HG03432 (cell line): Measurements from ENCODE around the gene VGLL1.

Experiments used
- ATAC-seq: cut with Tn5 transposase; IDR thresholded peaks from one replicate; pipeline ENCODE4 v1.9.1; 2021; ENCODE audit warnings: mild to moderate bottlenecking, moderate library complexity; ENCODE audit not compliant: unreplicated experiment

VGLL1 gene

GRCh38 chrX:136531951-136532350, at the start of gene VGLL1:
VGLL1 (plus strand) TSS chrX:136532215; CDS start chrX:136536021, 3,806 bp downstream.
- ATAC-seq = no peak

GRCh38 chrX:136487647-136488046, 44.4 kb upstream of the VGLL1 start, which contains the start of gene BRS3:
BRS3 (plus strand) TSS chrX:136487947; CDS start chrX:136488115, 168 bp downstream.
- ATAC-seq = no peak

GRCh38 chrX:136488706-136489105, 43.3 kb upstream of the VGLL1 start:
- ATAC-seq = no peak

GRCh38 chrX:136491832-136492231, 40.2 kb upstream of the VGLL1 start:
- ATAC-seq = no peak

- ATAC-seq = no peak
These were observed 39.0 kb upstream of the VGLL1 start for GRCh38 chrX:136493011-136493410.

- no peak for ATAC-seq
These were observed 37.0 kb upstream of the VGLL1 start for GRCh38 chrX:136495043-136495442.

GRCh38 chrX:136496186-136496763, 35.7 kb upstream of the VGLL1 start:
- no peak for ATAC-seq

- ATAC-seq = peak; percentile 85
These were observed 35.1 kb upstream of the VGLL1 start for GRCh38 chrX:136496764-136497555.

GRCh38 chrX:136497556-136498052, 34.4 kb upstream of the VGLL1 start, which contains the start of gene HTATSF1:
HTATSF1 (plus strand) TSS chrX:136497592; CDS start chrX:136497685, 93 bp downstream.
- no peak for ATAC-seq

- no peak for ATAC-seq
These were observed 12.9 kb upstream of the VGLL1 start for GRCh38 chrX:136519069-136519468.

GRCh38 chrX:136523770-136524169, 8.2 kb upstream of the VGLL1 start:
- no peak for ATAC-seq

- ATAC-seq = no peak
These were observed 6.0 kb upstream of the VGLL1 start for GRCh38 chrX:136525738-136526606.

- no peak for ATAC-seq
These were observed 3.2 kb upstream of the VGLL1 start for GRCh38 chrX:136528645-136529315.

- no peak for ATAC-seq
These were observed 2.2 kb upstream of the VGLL1 start for GRCh38 chrX:136529795-136530194.

- no peak for ATAC-seq
These were observed 2.1 kb downstream of the VGLL1 start for GRCh38 chrX:136534131-136534530.

- no peak for ATAC-seq
These were observed 6.8 kb downstream of the VGLL1 start for GRCh38 chrX:136538811-136539210.

- no peak for ATAC-seq
These were observed 8.2 kb downstream of the VGLL1 start for GRCh38 chrX:136540226-136540625.

GRCh38 chrX:136541294-136541693, 9.3 kb downstream of the VGLL1 start:
- ATAC-seq = no peak

- ATAC-seq = no peak
These were observed 10.3 kb downstream of the VGLL1 start for GRCh38 chrX:136542281-136542680.

GRCh38 chrX:136546371-136546781, 14.4 kb downstream of the VGLL1 start:
- ATAC-seq = no peak

GRCh38 chrX:136549226-136549625, 17.2 kb downstream of the VGLL1 start:
- ATAC-seq = no peak
